KG1 (cell line): ENCODE data around the gene SYCP3.
"Not testable (repeated sequence)": the region's sequence is repeated elsewhere in the genome, so short reads cannot be mapped to it uniquely, and the experiment has no call there.

Experiments used
- DNase-seq: peaks from one replicate; lab custom pipeline; 2025; lab: John Stamatoyannopoulos, UW

Gene SYCP3

GRCh38 chr12:101759396-101760047 lies 20.3 kb upstream of the SYCP3 start:
- peak; percentile 9 for DNase-seq

DNA sequence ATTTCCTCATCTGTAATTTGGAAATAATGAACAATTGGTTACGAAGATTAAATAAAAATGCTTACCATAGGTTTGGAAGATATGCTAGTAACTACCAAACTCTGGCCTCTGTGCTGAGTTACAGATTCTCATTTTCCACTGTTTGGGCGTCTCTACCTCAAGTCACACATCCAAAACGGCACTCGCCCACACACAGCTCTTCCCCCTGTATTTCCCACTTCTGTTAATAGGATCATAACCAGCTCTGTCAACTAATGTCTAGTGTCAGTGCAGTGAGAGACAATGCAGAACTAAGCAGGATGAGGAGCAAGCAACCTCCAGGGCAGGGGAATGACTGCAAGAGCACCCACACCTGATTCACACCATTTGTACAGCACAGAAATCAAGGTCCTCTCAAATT lies 10.9 kb upstream of the SYCP3 start:
- DNase-seq = no peak

GRCh38 chr12:101749657-101750056 lies 10.4 kb upstream of the SYCP3 start:
- no peak for DNase-seq

DNA sequence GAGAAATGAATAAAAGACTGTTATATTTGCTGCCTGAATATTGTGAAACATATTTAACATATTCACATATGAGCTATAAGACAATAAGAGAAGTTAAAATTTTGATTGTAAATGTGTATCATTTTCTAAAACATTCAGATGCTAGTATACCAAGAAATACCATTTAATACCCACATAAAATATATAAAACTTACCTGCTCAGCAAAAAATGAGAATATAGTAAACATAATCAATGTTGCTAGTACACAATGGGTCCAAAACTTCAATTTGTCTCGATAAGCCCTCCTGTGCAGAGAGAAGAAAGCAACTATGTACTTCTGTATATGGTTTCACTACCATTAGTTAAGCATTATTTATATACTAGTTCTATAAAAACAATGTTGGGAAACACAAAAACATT lies 9.6 kb upstream of the SYCP3 start:
- no peak for DNase-seq

GRCh38 chr12:101747697-101748096 lies 8.4 kb upstream of the SYCP3 start:
- DNase-seq = no peak

DNA sequence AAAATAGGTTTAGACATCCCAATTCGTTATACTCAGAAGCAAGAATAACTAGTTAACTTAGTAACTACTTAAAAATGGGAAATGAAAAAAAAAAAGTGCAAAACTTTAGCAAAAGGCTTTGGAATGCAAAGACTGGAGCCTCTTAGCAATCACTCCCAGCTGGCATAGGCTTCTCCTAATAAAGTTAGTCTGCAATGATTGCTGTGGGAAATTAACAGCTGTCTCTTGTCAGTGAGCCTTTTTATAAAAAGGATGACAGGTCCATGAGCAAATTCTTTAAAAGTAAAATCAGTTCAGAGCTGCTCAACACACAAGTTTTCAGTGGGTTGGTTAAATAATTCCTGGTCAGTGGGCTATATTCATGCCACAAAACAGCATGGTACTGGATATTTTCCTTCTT lies 7.4 kb upstream of the SYCP3 start:
- no peak for DNase-seq

DNA sequence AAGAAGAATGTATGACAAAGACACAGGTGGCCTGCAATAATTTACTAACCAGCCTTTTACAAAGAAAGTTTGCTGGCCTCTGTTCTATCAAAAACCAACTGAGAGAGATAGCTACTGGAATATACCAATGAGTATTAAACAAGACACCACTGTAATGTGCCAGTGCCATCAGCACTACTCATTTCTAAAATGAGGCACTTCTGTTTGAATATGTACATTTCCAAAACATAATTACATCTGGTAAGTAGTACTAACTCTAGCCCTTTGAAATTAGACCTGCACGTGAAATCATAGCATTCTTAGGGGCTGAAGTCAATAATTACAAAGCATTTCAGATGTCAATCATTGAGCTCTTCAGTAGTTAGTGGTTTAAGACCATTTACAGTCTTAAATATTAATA lies 6.9 kb upstream of the SYCP3 start:
- DNase-seq = no peak

GRCh38 chr12:101745481-101745880 lies 6.2 kb upstream of the SYCP3 start:
- DNase-seq = no peak

DNA sequence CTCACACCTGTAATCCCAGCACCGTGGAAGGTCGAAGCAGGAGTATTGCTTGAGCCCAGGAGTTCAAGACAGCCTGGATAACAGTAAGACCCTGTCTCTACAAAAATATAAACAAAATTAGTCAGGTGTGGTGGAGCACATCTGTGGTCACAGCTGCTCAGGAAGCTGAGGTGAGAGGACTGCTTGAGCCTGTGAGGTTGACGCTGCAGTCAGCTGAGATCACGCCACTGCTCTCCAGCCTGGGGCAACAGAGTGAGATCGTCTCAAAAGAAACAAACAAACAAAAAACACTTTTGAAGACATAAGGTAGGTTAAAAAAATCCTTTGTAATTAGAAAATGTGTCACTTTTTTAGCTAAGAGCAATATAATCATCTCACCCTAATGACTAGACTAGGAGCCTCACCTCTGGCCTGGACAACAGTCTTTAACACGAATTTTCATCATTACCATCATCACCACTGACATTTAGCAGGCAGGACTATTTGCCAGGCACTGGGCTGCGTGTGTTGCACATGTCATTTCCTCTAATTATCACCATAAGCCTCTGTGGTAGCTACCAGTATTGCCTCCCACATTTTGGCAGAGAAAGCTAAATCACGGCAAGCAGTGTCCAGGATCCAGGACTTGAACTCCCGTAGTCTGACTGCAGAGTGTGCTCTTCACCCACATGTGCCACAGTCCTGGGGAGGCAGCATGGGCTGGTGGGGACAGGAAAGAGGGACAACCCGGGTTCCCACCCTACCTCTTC lies 4.6 kb upstream of the SYCP3 start:
- no peak for DNase-seq

DNA sequence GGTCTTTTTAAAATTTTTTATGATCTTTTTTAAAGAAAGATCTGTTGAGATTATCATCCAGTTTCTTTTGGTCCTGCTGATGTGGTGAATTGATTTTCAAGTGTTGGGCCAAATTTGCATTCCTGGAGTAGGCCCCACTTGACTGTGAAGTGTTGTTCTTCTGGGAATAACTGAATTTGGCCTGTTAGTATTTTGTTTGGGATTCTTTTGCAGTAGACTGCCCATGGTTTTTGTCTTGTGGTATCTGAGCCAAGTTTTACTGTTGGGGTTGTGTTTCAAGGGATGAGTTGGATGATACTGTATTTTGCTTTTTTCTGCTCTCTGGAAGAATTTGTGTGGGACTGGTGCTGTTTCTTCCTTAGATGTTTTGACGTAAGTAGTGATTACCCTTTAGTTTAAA lies 4.0 kb upstream of the SYCP3 start:
- no peak for DNase-seq

- no peak for DNase-seq
Measured at GRCh38 chr12:101740980-101741379, 1.7 kb upstream of the SYCP3 start.

GRCh38 chr12:101740566-101740965 lies 1.3 kb upstream of the SYCP3 start:
- no peak for DNase-seq

- DNase-seq = no peak
Measured at GRCh38 chr12:101737476-101737875, 1.8 kb downstream of the SYCP3 start.

DNA sequence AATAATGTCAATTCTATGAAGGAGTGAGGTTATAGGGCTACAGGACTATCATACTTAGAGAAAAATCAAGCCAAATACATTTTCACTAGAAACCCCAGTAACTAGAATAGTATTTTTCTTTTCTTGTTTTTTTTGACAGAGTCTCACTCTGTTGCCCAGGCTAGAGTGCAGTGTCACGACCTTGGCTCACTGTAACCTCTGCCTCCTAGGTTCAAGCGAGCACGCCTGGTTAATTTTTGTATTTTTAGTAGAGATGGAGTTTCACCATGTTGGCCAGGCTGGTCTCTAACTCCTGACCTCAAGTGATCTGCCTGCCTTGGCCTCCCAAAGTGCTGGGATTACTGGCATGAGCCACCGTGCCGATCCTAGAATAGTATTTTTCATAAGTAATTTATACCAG lies 4.8 kb downstream of the SYCP3 start:
- DNase-seq = not testable (repeated sequence)

GRCh38 chr12:101733166-101733565 lies 6.1 kb downstream of the SYCP3 start:
- DNase-seq = no peak

DNA sequence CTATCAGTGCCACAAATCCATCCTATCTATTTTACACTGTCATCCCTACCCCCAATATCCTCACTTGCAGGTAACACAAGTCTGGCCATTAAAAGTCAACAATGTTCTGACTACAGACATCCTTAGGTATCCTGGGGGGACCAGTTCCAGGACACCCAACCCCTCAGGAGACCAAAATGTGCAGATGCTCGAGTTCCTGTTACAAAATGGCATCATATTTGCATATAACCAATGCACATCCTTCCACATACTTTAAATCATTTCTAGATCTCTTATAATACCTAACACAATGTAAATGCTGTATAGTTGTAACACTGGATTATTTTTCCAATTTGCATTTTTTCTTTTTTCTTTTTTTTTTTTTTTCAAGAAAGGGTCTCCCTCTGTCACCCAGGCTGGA lies 6.9 kb downstream of the SYCP3 start:
- DNase-seq = no peak

GRCh38 chr12:101729842-101730241 lies 9.4 kb downstream of the SYCP3 start:
- DNase-seq = no peak

- no peak for DNase-seq
Measured at GRCh38 chr12:101727098-101727497, 12.2 kb downstream of the SYCP3 start.

- DNase-seq = no peak
Measured at GRCh38 chr12:101722392-101722791, 16.9 kb downstream of the SYCP3 start.

GRCh38 chr12:101720118-101720517 lies 19.1 kb downstream of the SYCP3 start:
- no peak for DNase-seq

DNA sequence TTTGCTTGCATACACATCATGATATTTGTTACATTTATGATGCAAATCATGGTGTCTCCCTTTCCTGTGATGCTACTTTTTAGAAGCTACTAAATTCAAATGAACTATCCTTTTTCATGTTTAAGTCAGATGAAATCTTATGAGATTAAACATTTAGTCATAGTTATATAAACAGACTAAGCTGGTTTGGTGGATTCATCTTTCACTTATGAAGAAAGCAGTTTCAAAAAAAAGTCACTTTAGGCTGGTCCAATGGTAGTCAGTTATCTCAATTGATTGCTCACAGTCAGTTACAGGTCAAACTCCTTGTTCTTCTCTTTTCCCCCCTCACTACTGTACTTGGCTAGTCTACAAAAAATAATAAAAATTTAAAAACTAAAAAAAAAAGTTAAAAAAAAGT lies 19.7 kb downstream of the SYCP3 start:
- no peak for DNase-seq

DNA sequence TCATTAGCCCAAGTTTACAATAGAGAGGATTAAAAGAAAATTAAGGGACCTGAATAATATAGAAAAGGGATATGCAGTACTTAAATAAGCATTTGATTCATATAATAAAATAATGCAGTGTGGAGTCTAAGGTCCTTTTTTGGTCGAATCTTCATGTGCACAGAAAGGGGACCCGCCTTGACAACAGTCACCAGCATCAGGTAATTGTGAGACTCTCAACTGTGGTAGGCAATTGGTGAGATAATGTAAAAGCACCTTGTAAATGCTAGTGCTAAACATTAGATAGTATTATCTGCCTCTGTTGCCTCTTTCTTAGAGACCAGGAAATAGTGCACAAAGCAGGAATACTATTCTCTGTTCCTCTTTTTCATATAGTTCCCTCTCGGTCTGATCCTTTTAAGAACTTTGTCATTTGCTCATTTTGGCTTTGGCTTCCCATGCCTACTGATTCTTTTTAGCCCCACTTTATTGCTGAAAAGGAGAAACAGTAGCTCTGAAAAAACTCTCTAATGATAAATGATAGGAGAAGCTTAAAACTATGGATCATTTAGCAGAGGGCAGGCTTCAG lies 24.3 kb downstream of the SYCP3 start:
- DNase-seq = no peak

GRCh38 chr12:101713930-101714329 lies 25.3 kb downstream of the SYCP3 start:
- no peak for DNase-seq
